Adrenal gland (tissue), 5 donors: ENCODE results near the gene VDAC1.

ENCODE experiments used
- CTCF ChIP-seq, 6 experiments: fragments of 450-650 bp in 4 of 6; fragments of 200-600 bp in 2 of 6; sonication (generic) in 1 of 6; IDR thresholded peaks; 1 replicate in 5 of 6; 2 replicates in 1 of 6; pipeline versions ENCODE4 v1.5.1 to v1.8.0; 2016 to 2021; ENCODE audit warnings: antibody characterized with exemption in 6 of 6, mild to moderate bottlenecking in 2 of 6, moderate library complexity in 1 of 6
- POLR2A ChIP-seq, 2 donors: fragments of 450-650 bp; IDR thresholded peaks; one replicate each; pipeline ENCODE4 v1.6.1; 2017; ENCODE audit warnings: antibody characterized with exemption in 2 of 2, mild to moderate bottlenecking in 2 of 2, moderate library complexity in 1 of 2
- donor health status: DM: no; HTN: no; CAD: no.

- TF ChIP-seq CTCF (IDR thresholded peaks at IDR 0.05) (no peak), POLR2A (IDR thresholded peaks at IDR 0.05) (no peak)
These were observed 3.5 kb upstream of the VDAC1 start for GRCh38 chr5:134008266-134008749.
